ENCODE data around the gene PACRG. TPM values are rescaled to one million over a fixed set of nuclear protein-coding genes. Genes with fewer than 3 reads are reported as not detected.

PACRG gene
- total RNA-seq, 1 experiment from 2014 or later, result 0.26 TPM

- TF ChIP-seq, protein P1, sequence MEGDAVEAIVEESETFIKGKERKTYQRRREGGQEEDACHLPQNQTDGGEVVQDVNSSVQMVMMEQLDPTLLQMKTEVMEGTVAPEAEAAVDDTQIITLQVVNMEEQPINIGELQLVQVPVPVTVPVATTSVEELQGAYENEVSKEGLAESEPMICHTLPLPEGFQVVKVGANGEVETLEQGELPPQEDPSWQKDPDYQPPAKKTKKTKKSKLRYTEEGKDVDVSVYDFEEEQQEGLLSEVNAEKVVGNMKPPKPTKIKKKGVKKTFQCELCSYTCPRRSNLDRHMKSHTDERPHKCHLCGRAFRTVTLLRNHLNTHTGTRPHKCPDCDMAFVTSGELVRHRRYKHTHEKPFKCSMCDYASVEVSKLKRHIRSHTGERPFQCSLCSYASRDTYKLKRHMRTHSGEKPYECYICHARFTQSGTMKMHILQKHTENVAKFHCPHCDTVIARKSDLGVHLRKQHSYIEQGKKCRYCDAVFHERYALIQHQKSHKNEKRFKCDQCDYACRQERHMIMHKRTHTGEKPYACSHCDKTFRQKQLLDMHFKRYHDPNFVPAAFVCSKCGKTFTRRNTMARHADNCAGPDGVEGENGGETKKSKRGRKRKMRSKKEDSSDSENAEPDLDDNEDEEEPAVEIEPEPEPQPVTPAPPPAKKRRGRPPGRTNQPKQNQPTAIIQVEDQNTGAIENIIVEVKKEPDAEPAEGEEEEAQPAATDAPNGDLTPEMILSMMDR (conservative IDR thresholded peaks at IDR 0.05), result no peak
- no peaks in the 10 kb centered on the region for H4K20me1 ChIP-seq (ENCODE audit: control insufficient read depth, insufficient read depth, insufficient read length)
- no peak overlapping the region for H4K5ac ChIP-seq (ENCODE audit: insufficient read length, low read depth, low read length)
- H3K27me3 ChIP-seq (ENCODE audit: insufficient read depth, low read length), result no peaks in the 10 kb centered on the region
- H3K4me1 Mint-ChIP-seq, result no peaks in the 10 kb centered on the region
- H3K23ac ChIP-seq (ENCODE audit: insufficient read length, low read depth, low read length), result no peak overlapping the region
- no peak overlapping the region for H2BK5ac ChIP-seq (ENCODE audit: insufficient read length, low read length)
- H4K8ac ChIP-seq (replicated peaks; ENCODE audit: insufficient read length, low read depth, low read length), result no peak overlapping the region
- no peak overlapping the region for H2BK20ac ChIP-seq (ENCODE audit: low read depth, low read length, poor library complexity, severe bottlenecking)
- H3K56ac ChIP-seq (ENCODE audit: insufficient read length, low read depth, low read length), result no peak overlapping the region
- H4K91ac ChIP-seq (ENCODE audit: insufficient read length, low read depth, low read length), result no peak overlapping the region
- H2BK15ac ChIP-seq (ENCODE audit: low read depth, low read length), result no peak overlapping the region
- no peak overlapping the region for H3K27ac ChIP-seq (ENCODE audit: insufficient read length, low read depth, low read length)
- DNase-seq, result no peak
- H3K4me1 ChIP-seq (ENCODE audit: insufficient read depth, low read length), result no peaks in the 10 kb centered on the region
- peaks cover 25 to 28% of the 10 kb centered on the region in 2 experiments for H3K9me3 Mint-ChIP-seq
- no peaks in the 10 kb centered on the region for H3K27me3 Mint-ChIP-seq (ENCODE audit: low read depth)
- H3K4ac ChIP-seq (ENCODE audit: low read depth, low read length), result no peak overlapping the region
- no peak overlapping the region for H3K14ac ChIP-seq (ENCODE audit: insufficient read depth, low read length)
- no peak overlapping the region for H2BK120ac ChIP-seq (ENCODE audit: low read depth, low read length, poor library complexity, severe bottlenecking)
- no peak overlapping the region for H2BK12ac ChIP-seq (ENCODE audit: insufficient read length, low read depth, low read length)
- no peak overlapping the region for H3T11ph ChIP-seq (ENCODE audit: low read length)
- H3K4me2 ChIP-seq (ENCODE audit: insufficient read depth, insufficient read length, low read length), result no peak overlapping the region
- no peak overlapping the region for H2AFZ ChIP-seq (ENCODE audit: low read length)
- H3K27ac Mint-ChIP-seq, result no peak overlapping the region
- no peaks in the 10 kb centered on the region for H3K79me1 ChIP-seq (ENCODE audit: insufficient read depth, low read depth, low read length, poor library complexity, severe bottlenecking)
- H3K23me2 ChIP-seq (ENCODE audit: insufficient read length, low read depth, low read length, poor library complexity, severe bottlenecking), result no peaks in the 10 kb centered on the region
- no peaks in the 10 kb centered on the region for H3K79me2 ChIP-seq (ENCODE audit: insufficient read depth, low read length)
- no peak overlapping the region for H3K4me3 Mint-ChIP-seq
- H2AK5ac ChIP-seq (ENCODE audit: insufficient read length, low read length), result no peak overlapping the region
- H3K36me3 Mint-ChIP-seq (ENCODE audit: insufficient read depth in 1 of 3, low read depth in 3 of 3), result peaks cover 15 to 24% (median 21%) of the 10 kb centered on the region in 3 experiments
- H3K9me3 ChIP-seq (ENCODE audit: control insufficient read depth, low read depth, low read length), result no peaks in the 10 kb centered on the region
- no peak overlapping the region for H3K9ac ChIP-seq (ENCODE audit: extremely low read depth, insufficient read length, low read length)
- H3K18ac ChIP-seq (ENCODE audit: insufficient read length, low read depth, low read length), result no peak overlapping the region
- WGBS (ENCODE audit: extremely low coverage, insufficient read length, low lambda C conversion rate), result no CpG with 5 or more reads among the region's 1 CpG
Observed at GRCh38 chr6:162934844-162935243, 207.1 kb downstream of the PACRG start.
